Neural crest cell (in vitro differentiated cells): ENCODE data around the gene AP3M1. TPM values are rescaled to one million over a fixed set of nuclear protein-coding genes. Genes with fewer than 3 reads are reported as not detected.
A peak's percentile ranks its signal among the peaks of the same experiment; 100 is the strongest.

Experiments used
- DNase-seq: peaks from one replicate; pipeline ENCODE4 v3.0.0; 2021; ENCODE audit warnings: low read depth, mixed read lengths, low spot score
- H3K27ac Mint-ChIP-seq: one replicate; pipeline ENCODE4 v1.8.0; 2021; ENCODE audit warnings: mild to moderate bottlenecking, mixed read lengths; ENCODE audit not compliant: unreplicated experiment
- H3K27me3 Mint-ChIP-seq: 2 replicates; pipeline ENCODE4 v1.8.0; 2021; ENCODE audit warnings: low read depth, mild to moderate bottlenecking, mixed read lengths
- H3K36me3 Mint-ChIP-seq: 2 replicates; pipeline ENCODE4 v1.8.0; 2021; ENCODE audit warnings: low read depth, mild to moderate bottlenecking, mixed read lengths
- H3K4me1 Mint-ChIP-seq: 2 replicates; pipeline ENCODE4 v1.8.0; 2021; ENCODE audit warnings: mixed read lengths
- H3K4me3 Mint-ChIP-seq: one replicate; pipeline ENCODE4 v1.8.0; 2021; ENCODE audit warnings: mild to moderate bottlenecking, mixed read lengths
- H3K9me3 Mint-ChIP-seq: 2 replicates; pipeline ENCODE4 v1.8.0; 2021; ENCODE audit warnings: mixed read lengths
- CTCF ChIP-seq: fragments of 200-600 bp; sonication (generic); conservative IDR thresholded peaks from 2 replicates; pipeline ENCODE4 v1.5.0; 2021; ENCODE audit warnings: antibody characterized with exemption, mild to moderate bottlenecking
- total RNA-seq: library from RNA; stranded (reverse); gene quantifications from 2 replicates; pipeline ENCODE4 v1.2.1, GENCODE V29; 2021

Gene AP3M1
- total RNA-seq, 1 donor from 2014 or later: 69.5 TPM

GRCh38 chr10:74083304-74083703 lies 67.3 kb downstream of the AP3M1 start:
- peaks cover 7% of the 10 kb centered on the region for H3K4me1 Mint-ChIP-seq
- DNase-seq: no peak
- H3K4me3 Mint-ChIP-seq: no peak overlapping the region
- no peaks in the 10 kb centered on the region for H3K36me3 Mint-ChIP-seq
- no peak overlapping the region for H3K27ac Mint-ChIP-seq
- no peaks in the 10 kb centered on the region for H3K9me3 Mint-ChIP-seq
- no peak for TF ChIP-seq CTCF
- no peaks in the 10 kb centered on the region for H3K27me3 Mint-ChIP-seq

- Mint-ChIP-seq H3K36me3 (no peaks in the 10 kb centered on the region), H3K9me3 (no peaks in the 10 kb centered on the region), H3K27me3 (no peaks in the 10 kb centered on the region), H3K27ac (no peak overlapping the region), H3K4me3 (no peak overlapping the region), H3K4me1 (peaks cover 7% of the 10 kb centered on the region)
- no peak for DNase-seq
- no peak for TF ChIP-seq CTCF
Observed at GRCh38 chr10:74081941-74082718, 68.5 kb downstream of the AP3M1 start.

GRCh38 chr10:74081192-74081803 lies 69.3 kb downstream of the AP3M1 start:
- Mint-ChIP-seq H3K9me3 (no peaks in the 10 kb centered on the region), H3K36me3 (no peaks in the 10 kb centered on the region), H3K27me3 (no peaks in the 10 kb centered on the region), H3K27ac (no peak overlapping the region), H3K4me1 (peaks cover 4% of the 10 kb centered on the region), H3K4me3 (no peak overlapping the region)
- TF ChIP-seq CTCF: peak; percentile 75
- peak; percentile 47 for DNase-seq

- H3K27me3 Mint-ChIP-seq: no peaks in the 10 kb centered on the region
- H3K36me3 Mint-ChIP-seq: no peaks in the 10 kb centered on the region
- H3K4me1 Mint-ChIP-seq: peaks cover 4% of the 10 kb centered on the region
- no peak overlapping the region for H3K4me3 Mint-ChIP-seq
- TF ChIP-seq CTCF: no peak
- H3K9me3 Mint-ChIP-seq: no peaks in the 10 kb centered on the region
- DNase-seq: no peak
- H3K27ac Mint-ChIP-seq: no peak overlapping the region
Observed at GRCh38 chr10:74079936-74080590, 70.6 kb downstream of the AP3M1 start.

- no peak for TF ChIP-seq CTCF
- H3K4me1 Mint-ChIP-seq: peaks cover 4% of the 10 kb centered on the region
- H3K27ac Mint-ChIP-seq: no peak overlapping the region
- H3K36me3 Mint-ChIP-seq: no peaks in the 10 kb centered on the region
- H3K4me3 Mint-ChIP-seq: no peak overlapping the region
- DNase-seq: no peak
- H3K9me3 Mint-ChIP-seq: no peaks in the 10 kb centered on the region
- H3K27me3 Mint-ChIP-seq: no peaks in the 10 kb centered on the region
Observed at GRCh38 chr10:74079028-74079935, 71.3 kb downstream of the AP3M1 start.
